K562 (cell line): Measurements from ENCODE around the gene STK11. TPM values are rescaled to one million over a fixed set of nuclear protein-coding genes. Genes with fewer than 3 reads are reported as not detected.

ENCODE experiments used
- FIP1L1 ChIP-seq: fragments of 200-400 bp; formaldehyde crosslinking; IDR thresholded peaks from 2 replicates; pipeline ENCODE4 v1.6.1; 2018; ENCODE audit warnings: mild to moderate bottlenecking, low read depth, low read length; ENCODE audit not compliant: poor library complexity, severe bottlenecking
- GTF2A2 ChIP-seq: IDR thresholded peaks from 2 replicates; pipeline ENCODE4 v1.6.1; 2016; ENCODE audit warnings: mild to moderate bottlenecking, missing genetic modification characterization, missing compliant biosample characterization
- HOMEZ ChIP-seq: fragments of 250-450 bp; sonication (Bioruptor Pico); IDR thresholded peaks from 2 replicates; pipeline ENCODE4 v1.4.0; 2020; ENCODE audit warnings: mild to moderate bottlenecking, moderate library complexity
- LEF1 ChIP-seq: fragments of 450-650 bp; IDR thresholded peaks from 2 replicates; pipeline ENCODE4 v1.6.1; 2016; ENCODE audit warnings: mild to moderate bottlenecking
- MYBL2 ChIP-seq, 2 experiments: fragments of 450-650 bp in 1 of 2; sonication (generic) in 1 of 2; formaldehyde crosslinking in 1 of 2; IDR thresholded peaks; 2 replicates each; pipeline versions ENCODE4 v1.6.1 to v1.8.1; 2017 to 2022; ENCODE audit warnings: borderline replicate concordance in 1 of 2, inconsistent platforms in 1 of 2, low read depth in 1 of 2, mild to moderate bottlenecking in 1 of 2, missing genetic modification reagents in 1 of 2, moderate library complexity in 1 of 2
- TBP ChIP-seq: optimal IDR thresholded peaks from 2 replicates; pipeline ENCODE3; 2011; ENCODE audit warnings: low read depth, low read length, improper control_type of control experiment
- polyA plus RNA-seq, 8 experiments: library from polyadenylated mRNA; depleted of rRNA in 4 of 8; stranded (reverse) in 5 of 8; unstranded in 3 of 8; fragments of >200 nt; fragmentation: Nextera tagmentation in 2 of 8; fragmentation: Illumina TruSeq in 1 of 8; extraction: Ambion mirVana in 2 of 8; extraction: Trizol in 1 of 8; gene quantifications; 2 replicates each; pipeline versions ENCODE4 v1.2.1 to v1.2.3, GENCODE V29; 2011 to 2014; ENCODE audit warnings: inconsistent platforms in 1 of 8, missing spikeins in 1 of 8
- total RNA-seq, 7 experiments: library from RNA; depleted of rRNA in 6 of 7; stranded (reverse); fragments of >200 nt in 6 of 7; fragmentation: Illumina TruSeq in 2 of 7; extraction: Trizol in 2 of 7; gene quantifications; 2 replicates each; pipeline versions ENCODE4 v1.2.1 to v1.2.3, GENCODE V29; 2011 to 2021; ENCODE audit warnings: low replicate concordance in 1 of 7
- TF ChIP-seq, protein P1 (sequence below), 2 experiments: fragments of 450-650 bp; IDR thresholded peaks; 2 replicates each; pipeline ENCODE4 v1.6.1; 2016; ENCODE audit warnings: mild to moderate bottlenecking in 2 of 2, borderline replicate concordance in 1 of 2, low read depth in 1 of 2, moderate library complexity in 1 of 2

The STK11 gene
- total and polyA plus RNA-seq, 9 of the 15 experiments (the other 6 are each of a cell fraction or from before 2014, with no cell fraction given): 0.15 to 96.5 (median 31.7) TPM

DNA sequence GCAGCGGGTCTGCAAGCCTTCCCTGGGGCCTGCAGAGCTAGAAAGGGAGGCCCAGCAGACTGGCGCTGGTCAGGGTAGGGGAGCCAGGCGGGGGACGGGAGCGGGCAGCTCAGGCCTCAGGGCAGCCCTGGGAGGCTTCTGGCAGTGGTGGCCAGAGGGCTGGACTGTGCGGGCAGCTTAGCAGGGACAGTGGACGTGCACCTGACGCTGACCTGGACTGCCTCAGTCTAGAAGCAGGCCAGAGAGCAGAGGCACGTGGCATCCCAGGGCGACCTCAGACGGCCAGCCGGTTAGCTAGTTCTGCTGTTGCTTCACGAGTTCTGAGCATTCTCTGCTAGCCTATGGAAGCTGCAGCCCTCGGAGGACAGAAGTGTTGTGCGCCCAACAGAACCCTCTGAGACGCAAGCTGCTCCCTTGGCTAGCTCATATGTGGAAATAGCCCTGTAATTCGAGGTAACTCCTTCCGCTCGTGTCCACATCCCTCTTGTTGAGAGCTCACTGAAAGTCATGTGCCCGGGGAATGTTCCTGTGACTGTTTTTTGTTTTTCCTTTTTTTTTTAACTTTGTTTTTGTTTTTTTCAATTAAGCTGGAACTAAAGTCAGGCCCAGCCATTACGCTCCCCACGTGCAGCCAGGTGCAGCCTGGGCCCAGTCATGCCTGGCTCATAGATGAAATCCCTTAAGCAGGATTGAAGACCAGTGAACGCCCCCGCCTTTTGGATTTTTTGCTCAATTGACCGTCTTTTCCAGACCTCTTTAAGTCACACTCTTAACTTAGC is 67.9 kb downstream of the STK11 start (continued):
- TF ChIP-seq, protein P1, sequence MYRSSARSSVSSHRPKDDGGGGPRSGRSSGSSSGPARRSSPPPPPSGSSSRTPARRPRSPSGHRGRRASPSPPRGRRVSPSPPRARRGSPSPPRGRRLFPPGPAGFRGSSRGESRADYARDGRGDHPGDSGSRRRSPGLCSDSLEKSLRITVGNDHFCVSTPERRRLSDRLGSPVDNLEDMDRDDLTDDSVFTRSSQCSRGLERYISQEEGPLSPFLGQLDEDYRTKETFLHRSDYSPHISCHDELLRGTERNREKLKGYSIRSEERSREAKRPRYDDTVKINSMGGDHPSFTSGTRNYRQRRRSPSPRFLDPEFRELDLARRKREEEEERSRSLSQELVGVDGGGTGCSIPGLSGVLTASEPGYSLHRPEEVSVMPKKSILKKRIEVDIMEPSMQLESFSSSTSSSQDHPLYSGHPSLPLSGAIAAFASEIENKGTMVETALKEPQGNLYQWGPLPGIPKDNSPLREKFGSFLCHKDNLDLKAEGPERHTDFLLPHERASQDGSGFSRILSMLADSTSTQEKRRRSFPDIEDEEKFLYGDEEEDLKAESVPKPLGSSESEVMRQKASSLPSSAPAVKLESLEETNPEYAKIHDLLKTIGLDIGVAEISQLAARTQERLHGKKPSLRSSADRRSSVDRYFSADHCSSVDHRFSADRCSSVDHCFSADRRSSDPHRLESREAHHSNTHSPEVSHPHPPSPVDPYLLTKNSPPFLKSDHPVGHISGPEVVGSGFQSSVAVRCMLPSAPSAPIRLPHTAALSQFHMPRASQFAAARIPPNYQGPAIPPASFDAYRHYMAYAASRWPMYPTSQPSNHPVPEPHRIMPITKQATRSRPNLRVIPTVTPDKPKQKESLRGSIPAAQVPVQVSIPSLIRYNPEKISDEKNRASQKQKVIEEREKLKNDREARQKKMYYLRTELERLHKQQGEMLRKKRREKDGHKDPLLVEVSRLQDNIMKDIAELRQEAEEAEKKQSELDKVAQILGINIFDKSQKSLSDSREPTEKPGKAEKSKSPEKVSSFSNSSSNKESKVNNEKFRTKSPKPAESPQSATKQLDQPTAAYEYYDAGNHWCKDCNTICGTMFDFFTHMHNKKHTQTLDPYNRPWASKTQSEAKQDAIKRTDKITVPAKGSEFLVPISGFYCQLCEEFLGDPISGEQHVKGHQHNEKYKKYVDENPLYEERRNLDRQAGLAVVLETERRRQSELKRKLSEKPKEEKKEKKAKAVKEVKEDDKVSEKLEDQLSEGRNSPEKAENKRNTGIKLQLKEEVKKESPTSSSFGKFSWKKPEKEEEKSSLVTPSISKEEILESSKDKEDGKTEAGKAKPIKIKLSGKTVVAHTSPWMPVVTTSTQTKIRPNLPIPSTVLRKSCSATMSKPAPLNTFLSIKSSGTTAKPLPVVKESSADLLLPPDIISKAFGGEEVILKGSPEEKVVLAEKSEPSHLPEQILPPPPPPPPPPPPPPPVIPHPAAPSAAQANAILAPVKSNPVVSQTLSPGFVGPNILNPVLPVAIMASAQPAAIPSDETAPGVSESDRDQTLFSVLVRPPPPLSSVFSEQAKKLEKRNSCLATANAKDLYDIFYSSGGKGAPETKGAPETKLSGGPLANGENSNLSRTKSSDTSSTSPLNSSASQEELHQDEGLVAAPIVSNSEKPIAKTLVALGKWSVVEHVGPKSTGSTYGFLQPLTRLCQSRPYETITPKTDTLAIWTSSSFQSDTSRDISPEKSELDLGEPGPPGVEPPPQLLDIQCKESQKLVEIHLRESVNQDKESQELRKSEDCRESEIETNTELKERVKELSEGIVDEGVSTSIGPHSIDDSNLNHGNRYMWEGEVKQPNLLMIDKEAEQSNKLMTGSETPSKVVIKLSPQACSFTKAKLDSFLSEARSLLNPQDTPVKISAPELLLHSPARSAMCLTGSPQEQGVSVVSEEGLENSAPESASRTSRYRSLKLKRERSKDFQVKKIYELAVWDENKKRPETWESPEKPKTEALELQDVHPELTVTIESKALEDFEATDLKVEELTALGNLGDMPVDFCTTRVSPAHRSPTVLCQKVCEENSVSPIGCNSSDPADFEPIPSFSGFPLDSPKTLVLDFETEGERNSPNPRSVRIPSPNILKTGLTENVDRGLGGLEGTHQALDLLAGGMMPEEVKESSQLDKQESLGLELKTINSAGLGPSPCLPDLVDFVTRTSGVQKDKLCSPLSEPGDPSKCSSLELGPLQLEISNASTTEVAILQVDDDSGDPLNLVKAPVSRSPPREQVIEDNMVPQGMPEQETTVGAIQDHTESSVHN (IDR thresholded peaks at IDR 0.05; ENCODE audit: borderline replicate concordance in 1 of 2, low read depth in 1 of 2): no peak
- TF ChIP-seq MYBL2 (IDR thresholded peaks at IDR 0.05; ENCODE audit: low read depth): no peak
- no peak for TF ChIP-seq MYBL2 (CRISPR knock-in tag; IDR thresholded peaks at IDR 0.05; ENCODE audit: borderline replicate concordance)
- TF ChIP-seq FIP1L1: peak; percentile 36
- TF ChIP-seq GTF2A2: no peak
- no peak for TF ChIP-seq HOMEZ (CRISPR knock-in tag)
- TF ChIP-seq TBP: no peak
- no peak for TF ChIP-seq LEF1
